BLaER1 (cell line): ENCODE data around the gene ABAT.
A peak's percentile ranks its signal among the peaks of the same experiment; 100 is the strongest.

ENCODE experiments used
- H3K27ac ChIP-seq: shearing (Covaris generic); formaldehyde crosslinking; 2 replicates; pipeline ENCODE4 v1.8.1; 2022
- H3K27me3 ChIP-seq: shearing (Covaris generic); formaldehyde crosslinking; 2 replicates; pipeline ENCODE4 v1.8.1; 2022
- H3K36me3 ChIP-seq: shearing (Covaris generic); formaldehyde crosslinking; 2 replicates; pipeline ENCODE4 v1.8.1; 2022
- H3K4me1 ChIP-seq: shearing (Covaris generic); formaldehyde crosslinking; 2 replicates; pipeline ENCODE4 v1.8.1; 2022
- H3K4me2 ChIP-seq: shearing (Covaris generic); formaldehyde crosslinking; 2 replicates; pipeline ENCODE4 v1.8.1; 2022
- H3K4me3 ChIP-seq: shearing (Covaris generic); formaldehyde crosslinking; 2 replicates; pipeline ENCODE4 v1.8.1; 2022
- H3K9ac ChIP-seq: shearing (Covaris generic); formaldehyde crosslinking; 2 replicates; pipeline ENCODE4 v1.8.1; 2022
- H3K9me3 ChIP-seq: shearing (Covaris generic); formaldehyde crosslinking; 2 replicates; pipeline ENCODE4 v1.8.1; 2022
- H4K20me1 ChIP-seq: shearing (Covaris generic); formaldehyde crosslinking; 2 replicates; pipeline ENCODE4 v1.8.1; 2022
- Cebpa-rat ChIP-seq: shearing (Covaris generic); IDR thresholded peaks from 2 replicates; pipeline ENCODE4 v1.8.1; 2022

Gene ABAT

DNA sequence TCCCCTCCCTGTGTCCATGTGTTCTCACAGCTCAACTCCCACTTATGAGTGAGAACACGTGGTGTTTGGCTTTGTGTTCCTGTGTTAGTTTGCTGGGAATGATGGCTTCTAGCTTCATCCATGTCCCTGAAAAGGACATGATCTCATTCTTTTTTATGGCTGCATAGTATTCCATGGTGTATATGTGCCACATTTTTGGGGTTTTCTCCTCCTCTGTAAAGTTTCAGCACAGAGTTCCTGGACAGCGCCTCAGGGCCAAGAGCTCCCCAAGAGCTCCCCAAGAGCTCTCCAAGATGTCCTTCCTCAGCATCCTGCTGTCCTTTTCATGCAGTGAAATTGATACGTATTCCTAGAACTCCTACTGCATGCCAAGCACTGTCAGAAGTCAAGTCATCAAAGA lies 6.9 kb upstream of the ABAT start:
- Histone ChIP-seq H3K9me3 (no peaks in the 10 kb centered on the region), H3K9ac (no peak overlapping the region), H3K36me3 (peaks cover 47% of the 10 kb centered on the region), H4K20me1 (no peaks in the 10 kb centered on the region), H3K27ac (no peak overlapping the region), H3K4me2 (no peak overlapping the region), H3K4me1 (peaks cover 24% of the 10 kb centered on the region), H3K4me3 (no peak overlapping the region), H3K27me3 (no peaks in the 10 kb centered on the region)
- no peak for TF ChIP-seq Cebpa-rat

DNA sequence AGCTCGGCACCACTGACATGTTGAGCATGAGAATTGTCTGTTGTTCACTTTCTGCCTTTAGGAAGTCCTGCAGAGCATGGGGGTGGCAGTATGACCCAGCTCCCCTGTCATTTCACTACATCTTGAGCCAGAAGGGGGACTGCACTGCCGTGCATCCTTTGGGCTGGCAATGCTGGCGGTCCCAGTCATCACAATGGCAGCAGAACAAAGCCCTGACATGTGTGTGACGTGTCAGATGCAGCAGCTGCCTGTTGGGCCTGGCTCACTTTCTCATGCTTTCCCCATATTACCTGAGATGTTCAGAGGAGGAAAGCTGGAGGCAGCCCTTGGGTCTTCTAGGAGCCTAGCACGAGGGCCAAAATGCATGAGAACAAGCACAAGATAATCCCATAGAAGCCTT lies 6.3 kb upstream of the ABAT start:
- TF ChIP-seq Cebpa-rat: no peak
- H3K36me3 ChIP-seq: peaks cover 47% of the 10 kb centered on the region
- H3K27me3 ChIP-seq: no peaks in the 10 kb centered on the region
- no peak overlapping the region for H3K4me2 ChIP-seq
- H3K4me3 ChIP-seq: no peak overlapping the region
- H4K20me1 ChIP-seq: 0 out of 2 replicates have a peak, but pooled peaks cover 3% of the 10 kb centered on the region
- peaks cover 17% of the 10 kb centered on the region for H3K4me1 ChIP-seq
- no peaks in the 10 kb centered on the region for H3K9me3 ChIP-seq
- H3K27ac ChIP-seq: no peak overlapping the region
- H3K9ac ChIP-seq: no peak overlapping the region

GRCh38 chr16:8669481-8669880 lies 4.9 kb upstream of the ABAT start:
- 0 out of 2 replicates have a peak, but pooled peaks cover 5% of the 10 kb centered on the region for H4K20me1 ChIP-seq
- H3K27me3 ChIP-seq: no peaks in the 10 kb centered on the region
- no peak overlapping the region for H3K4me3 ChIP-seq
- peaks cover 9% of the 10 kb centered on the region; the same call in 1 of the 2 replicates for H3K4me1 ChIP-seq
- H3K27ac ChIP-seq: no peak overlapping the region
- no peak overlapping the region for H3K4me2 ChIP-seq
- TF ChIP-seq Cebpa-rat: no peak
- H3K9me3 ChIP-seq: no peaks in the 10 kb centered on the region
- no peak overlapping the region for H3K9ac ChIP-seq
- H3K36me3 ChIP-seq: peaks cover 38% of the 10 kb centered on the region

- Histone ChIP-seq H3K4me2 (no peak overlapping the region), H3K9ac (no peak overlapping the region), H3K9me3 (no peaks in the 10 kb centered on the region), H4K20me1 (0 out of 2 replicates have a peak, but pooled peaks cover 5% of the 10 kb centered on the region), H3K27me3 (no peaks in the 10 kb centered on the region), H3K27ac (no peak overlapping the region), H3K36me3 (peaks cover 32% of the 10 kb centered on the region), H3K4me3 (no peak overlapping the region), H3K4me1 (peaks cover 11% of the 10 kb centered on the region)
- TF ChIP-seq Cebpa-rat: no peak
These were observed 4.3 kb upstream of the ABAT start for GRCh38 chr16:8670014-8670560.

DNA sequence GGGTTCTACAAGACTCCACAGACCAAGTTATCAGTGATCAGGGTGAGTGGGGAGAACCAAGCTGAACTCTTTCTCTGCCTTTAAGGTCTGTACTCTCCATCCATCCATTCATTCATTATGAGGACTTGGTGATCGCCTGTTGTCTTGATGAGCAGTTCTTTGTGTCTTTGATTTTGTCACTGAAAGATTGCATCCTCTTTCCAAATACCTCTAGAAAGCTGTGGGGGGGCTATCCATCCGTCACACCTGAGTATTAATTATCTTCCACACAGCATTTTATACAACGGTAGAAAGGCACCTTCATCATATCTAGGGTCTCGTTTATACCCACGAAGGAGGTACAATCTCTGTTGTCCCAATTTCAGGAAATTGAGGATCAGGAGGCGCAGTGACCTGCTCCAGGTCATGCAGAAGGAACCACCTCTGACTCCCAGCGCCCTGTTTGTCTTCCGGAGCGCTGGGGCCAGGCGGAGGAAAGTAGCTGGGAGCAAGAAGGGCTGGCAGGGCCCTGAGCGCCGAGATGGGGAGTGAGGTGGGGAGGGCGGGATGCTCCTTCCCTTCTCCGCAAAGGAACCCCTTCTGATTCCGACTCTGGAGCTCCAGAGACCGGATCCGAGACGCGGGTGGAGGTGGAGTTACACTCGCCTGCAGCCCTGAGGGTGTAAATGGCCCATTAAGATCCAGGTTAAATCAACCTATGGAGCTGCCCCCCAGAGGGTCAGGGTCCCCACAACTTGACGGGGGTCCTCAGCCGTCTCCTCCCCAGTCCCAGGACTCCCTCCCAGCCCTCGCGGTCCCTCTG lies 605 bp upstream of the ABAT start:
- H3K4me2 ChIP-seq: peak overlapping the region; percentile 100
- no peak overlapping the region for H3K27ac ChIP-seq
- H4K20me1 ChIP-seq: 0 out of 2 replicates have a peak, but pooled peaks cover 5% of the 10 kb centered on the region
- peak overlapping the region; percentile 59 for H3K9ac ChIP-seq
- peaks cover 38% of the 10 kb centered on the region for H3K4me1 ChIP-seq
- peak overlapping the region; percentile 78 for H3K4me3 ChIP-seq
- TF ChIP-seq Cebpa-rat: no peak
- H3K27me3 ChIP-seq: no peaks in the 10 kb centered on the region
- no peaks in the 10 kb centered on the region for H3K9me3 ChIP-seq
- peaks cover 12% of the 10 kb centered on the region; the same call in 1 of the 2 replicates for H3K36me3 ChIP-seq

DNA sequence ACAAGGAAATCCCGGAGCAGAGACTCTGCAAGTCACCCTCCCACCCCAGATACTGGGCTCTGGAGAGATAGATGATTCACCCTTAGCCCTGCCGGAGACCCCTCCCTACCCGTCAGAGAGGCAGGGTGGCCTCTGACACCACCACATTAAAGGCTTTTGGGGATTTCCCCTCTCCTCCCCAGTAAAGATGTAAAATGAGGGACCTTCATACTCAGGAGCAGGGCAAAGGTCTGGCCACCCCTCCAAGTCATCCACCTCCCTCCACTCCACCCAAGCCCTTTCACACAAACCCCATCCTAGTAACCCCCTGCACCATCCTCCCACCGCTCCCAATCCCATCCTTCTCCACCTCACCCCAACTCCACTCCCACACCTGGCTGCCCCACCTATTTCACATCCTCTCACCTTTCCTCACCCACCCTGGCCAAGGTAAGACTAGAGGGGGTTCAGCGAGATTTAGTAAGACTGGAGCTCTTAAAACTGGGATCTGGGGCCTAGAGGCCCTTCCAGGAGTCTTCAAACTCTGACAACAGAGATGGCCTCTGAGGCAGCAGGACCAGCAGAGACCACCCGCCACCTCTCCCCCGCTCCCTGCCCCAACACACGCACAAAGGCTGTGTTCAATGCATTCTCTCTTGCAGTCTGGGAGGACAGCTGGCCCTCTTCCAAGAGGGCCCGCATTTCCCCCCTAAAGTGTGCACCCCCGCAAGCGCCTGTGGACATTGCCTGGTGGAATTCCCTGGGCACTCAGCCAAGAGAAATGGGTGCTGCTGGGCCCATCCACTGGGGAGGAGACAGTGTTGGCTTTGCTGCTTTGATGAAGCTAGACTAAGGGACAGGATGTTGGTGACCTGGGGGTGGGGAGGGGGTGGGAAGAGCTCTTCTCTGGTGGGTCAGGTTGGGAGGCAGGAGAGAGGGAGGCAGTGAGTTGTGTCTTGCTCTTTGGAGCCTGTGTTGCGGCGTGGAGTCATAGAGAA lies 1.1 kb downstream of the ABAT start:
- H3K9ac ChIP-seq: peak overlapping the region; percentile 76; the same call in 1 of the 2 replicates

GRCh38 chr16:8676160-8676547 lies 1.7 kb downstream of the ABAT start:
- Histone ChIP-seq H3K4me3 (no peak overlapping the region), H3K36me3 (peaks cover 11% of the 10 kb centered on the region; the same call in 1 of the 2 replicates), H3K27ac (no peak overlapping the region), H3K9ac (no peak overlapping the region), H3K9me3 (peaks cover 8% of the 10 kb centered on the region), H3K4me2 (peak overlapping the region; percentile 51), H3K27me3 (no peaks in the 10 kb centered on the region), H4K20me1 (0 out of 2 replicates have a peak, but pooled peaks cover 5% of the 10 kb centered on the region), H3K4me1 (peaks cover 44% of the 10 kb centered on the region)
- TF ChIP-seq Cebpa-rat: no peak

More for the DNA sequence above, 1.1 kb downstream of the ABAT start:
- peak overlapping the region; percentile 100 for H3K4me2 ChIP-seq
- peaks cover 41% of the 10 kb centered on the region for H3K4me1 ChIP-seq
- no peak overlapping the region for H3K27ac ChIP-seq
- H3K36me3 ChIP-seq: peaks cover 13% of the 10 kb centered on the region; the same call in 1 of the 2 replicates
- H3K9me3 ChIP-seq: peaks cover 8% of the 10 kb centered on the region
- H3K27me3 ChIP-seq: no peaks in the 10 kb centered on the region
- peak overlapping the region; percentile 78 for H3K4me3 ChIP-seq
- 0 out of 2 replicates have a peak, but pooled peaks cover 5% of the 10 kb centered on the region for H4K20me1 ChIP-seq
- TF ChIP-seq Cebpa-rat: no peak

- Histone ChIP-seq H3K4me1 (peaks cover 44% of the 10 kb centered on the region), H3K27me3 (no peaks in the 10 kb centered on the region), H3K9me3 (peaks cover 8% of the 10 kb centered on the region), H3K4me2 (peak overlapping the region; percentile 51), H3K4me3 (no peak overlapping the region), H3K9ac (no peak overlapping the region), H3K36me3 (peaks cover 11% of the 10 kb centered on the region; the same call in 1 of the 2 replicates), H3K27ac (no peak overlapping the region), H4K20me1 (0 out of 2 replicates have a peak, but pooled peaks cover 5% of the 10 kb centered on the region)
- no peak for TF ChIP-seq Cebpa-rat
These were observed 2.4 kb downstream of the ABAT start for GRCh38 chr16:8676737-8677375.

DNA sequence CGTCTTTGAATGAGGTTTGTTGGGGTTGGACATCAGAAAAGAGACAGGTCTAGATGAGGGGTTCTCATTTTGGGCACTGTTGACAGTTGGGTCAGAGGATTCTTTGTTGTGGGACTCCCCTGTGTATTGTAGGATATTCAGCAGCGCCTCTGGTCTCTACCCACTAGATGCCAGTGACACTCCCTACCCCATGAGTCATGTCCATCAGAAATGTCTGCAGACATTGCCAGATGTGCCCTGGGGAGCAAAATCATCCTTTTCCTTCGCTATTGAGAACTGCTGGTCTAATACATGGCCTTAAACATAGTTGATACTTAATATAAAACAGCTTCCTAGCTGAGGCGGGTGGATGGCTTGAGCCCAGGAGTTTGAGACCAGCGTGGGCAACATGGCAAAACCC lies 3.1 kb downstream of the ABAT start:
- no peak for TF ChIP-seq Cebpa-rat
- Histone ChIP-seq H3K36me3 (peaks cover 11% of the 10 kb centered on the region; the same call in 1 of the 2 replicates), H3K27me3 (no peaks in the 10 kb centered on the region), H3K27ac (no peak overlapping the region), H3K4me3 (no peak overlapping the region), H3K4me2 (peak overlapping the region; percentile 51), H3K9ac (no peak overlapping the region), H3K4me1 (peaks cover 44% of the 10 kb centered on the region), H4K20me1 (0 out of 2 replicates have a peak, but pooled peaks cover 5% of the 10 kb centered on the region), H3K9me3 (peaks cover 8% of the 10 kb centered on the region)
